Adipocyte (in vitro differentiated cells): ENCODE measurements around the gene LSG1.

Experiments used
- DNase-seq: peaks from one replicate; pipeline ENCODE4 v3.0.0-alpha.2; 2015; ENCODE audit warnings: low read depth
- H3K27me3 ChIP-seq: replicated peaks from 2 replicates; pipeline ENCODE4 v1.7.0; 2013; ENCODE audit warnings: mild to moderate bottlenecking, low read length, moderate library complexity; ENCODE audit not compliant: control insufficient read depth, insufficient read depth
- H3K36me3 ChIP-seq: 2 replicates; pipeline ENCODE4 v1.7.0; 2013; ENCODE audit warnings: low read length, mild to moderate bottlenecking, moderate library complexity; ENCODE audit not compliant: control insufficient read depth, insufficient read depth, severe bottlenecking
- H3K4me1 ChIP-seq: 2 replicates; pipeline ENCODE4 v1.7.0; 2013; ENCODE audit warnings: mild to moderate bottlenecking, low read length, moderate library complexity; ENCODE audit not compliant: control insufficient read depth, insufficient read depth
- H3K4me3 ChIP-seq: 2 replicates; pipeline ENCODE4 v1.7.0; 2013; ENCODE audit warnings: mild to moderate bottlenecking, low read length, moderate library complexity
- H3K9ac ChIP-seq: 2 replicates; pipeline ENCODE4 v1.7.0; 2013; ENCODE audit warnings: mild to moderate bottlenecking, low read length, moderate library complexity
- H3K9me3 ChIP-seq: 2 replicates; pipeline ENCODE4 v1.7.0; 2013; ENCODE audit warnings: mild to moderate bottlenecking, low read length, moderate library complexity; ENCODE audit not compliant: control insufficient read depth

The LSG1 gene

DNA sequence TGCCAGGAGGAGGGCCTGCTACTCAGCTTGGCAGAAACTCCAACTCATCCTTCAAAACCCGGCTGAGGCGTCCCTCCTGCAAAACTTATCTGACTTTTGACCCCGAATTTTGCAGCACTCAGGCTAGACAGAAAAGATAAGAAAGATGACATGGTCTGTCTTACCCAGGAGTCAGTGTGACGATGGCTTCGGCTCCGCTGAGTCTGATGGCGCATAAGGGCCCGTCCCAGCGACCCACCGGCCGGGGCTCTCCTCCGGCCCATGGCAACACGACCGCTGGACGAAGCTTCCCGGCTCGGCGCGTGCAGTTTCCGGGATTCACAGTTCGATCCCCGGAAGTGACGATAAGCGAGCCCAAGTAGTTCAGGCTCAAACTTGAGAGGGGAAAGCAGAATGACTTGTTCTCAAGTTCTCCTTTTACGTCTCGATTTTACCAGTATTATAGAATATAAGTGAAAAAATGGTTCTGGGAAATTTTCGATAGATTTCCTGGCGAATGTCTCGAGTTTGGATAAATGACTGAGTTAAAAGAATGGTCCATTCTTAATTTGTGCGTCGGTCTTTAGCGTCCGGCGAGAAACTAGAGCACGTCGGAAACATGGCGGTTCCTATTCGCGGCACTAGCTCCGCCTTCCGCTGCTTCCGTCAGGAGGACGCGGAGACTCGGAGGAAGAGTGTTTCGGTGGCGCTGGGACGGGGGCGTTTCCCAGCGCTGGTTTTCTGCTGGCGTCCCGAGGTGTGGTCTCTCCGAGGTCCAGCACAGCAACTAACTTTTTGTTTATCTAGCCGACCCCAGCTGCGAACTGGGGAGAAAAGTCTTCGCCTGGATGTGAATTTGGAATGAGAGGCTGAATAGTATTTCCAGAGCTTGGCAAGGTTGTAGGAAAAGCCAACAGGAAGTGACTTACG is at the start of gene LSG1:
TSS of gene LSG1 (minus strand) at position 292 of the 909 bp plus-strand sequence. CDS start at position 263, 29 bp downstream.
- peak within 1 kb of the TSS; percentile 93 for H3K9ac ChIP-seq
- peak within 1 kb of the TSS; percentile 92 for H3K4me3 ChIP-seq
- no peaks in the 10 kb centered on the region for H3K9me3 ChIP-seq
- no peaks in the 10 kb centered on the region for H3K27me3 ChIP-seq
- H3K36me3 ChIP-seq: peaks cover 22% of the 10 kb centered on the region
- peak; percentile 98 for DNase-seq
- peaks cover 39% of the 10 kb centered on the region for H3K4me1 ChIP-seq

DNA sequence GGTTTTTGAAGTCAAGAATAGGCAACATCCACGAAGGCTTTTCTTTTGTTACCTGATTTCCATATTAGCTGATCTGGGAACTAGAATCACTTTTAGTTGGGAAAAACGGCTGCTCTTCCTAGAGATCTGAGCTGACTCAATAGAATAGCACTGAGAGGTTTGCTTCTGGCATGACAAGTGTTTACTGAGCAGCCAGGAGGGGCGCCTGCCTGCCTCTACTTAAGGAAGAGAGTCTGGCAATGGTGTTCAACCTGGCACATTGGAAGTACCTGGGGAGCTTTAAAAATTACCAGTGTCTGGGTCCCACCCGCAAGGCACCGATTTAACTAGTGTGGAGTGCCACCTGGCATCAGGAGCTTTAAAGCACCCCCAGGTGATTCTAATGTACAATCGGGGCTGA is 48.1 kb upstream of the LSG1 start:
- Histone ChIP-seq H3K27me3 (peaks cover 49% of the 10 kb centered on the region), H3K9me3 (peaks cover 3% of the 10 kb centered on the region), H3K4me3 (no peak overlapping the region), H3K36me3 (no peaks in the 10 kb centered on the region), H3K4me1 (no peaks in the 10 kb centered on the region), H3K9ac (no peak overlapping the region)
- no peak for DNase-seq

DNA sequence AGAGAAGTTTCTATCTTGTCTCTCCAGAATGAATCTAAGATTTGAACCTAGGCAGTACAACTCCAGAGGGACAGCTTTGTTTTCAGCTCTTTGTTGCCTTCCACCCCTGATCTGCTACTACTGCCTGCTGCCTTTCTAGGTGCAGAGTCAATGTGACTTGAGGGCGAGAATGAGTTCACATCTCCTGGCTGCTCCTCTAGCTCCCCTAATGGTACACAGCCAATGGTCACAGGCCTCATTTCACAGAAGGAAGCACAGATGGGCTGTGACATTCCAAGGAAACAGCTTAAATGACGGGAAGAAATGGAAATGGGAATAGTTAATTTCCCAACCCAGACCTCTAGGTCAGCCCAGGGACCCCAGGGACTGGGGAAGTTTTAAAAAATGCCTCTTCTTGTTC is 46.1 kb upstream of the LSG1 start:
- Histone ChIP-seq H3K36me3 (no peaks in the 10 kb centered on the region), H3K4me3 (no peak overlapping the region), H3K4me1 (no peaks in the 10 kb centered on the region), H3K9me3 (peaks cover 3% of the 10 kb centered on the region), H3K9ac (no peak overlapping the region), H3K27me3 (peaks cover 42% of the 10 kb centered on the region)
- no peak for DNase-seq

- H3K9ac ChIP-seq: no peak overlapping the region
- no peak for DNase-seq
- no peaks in the 10 kb centered on the region for H3K4me1 ChIP-seq
- H3K36me3 ChIP-seq: no peaks in the 10 kb centered on the region
- H3K27me3 ChIP-seq: peaks cover 35% of the 10 kb centered on the region
- H3K9me3 ChIP-seq: peaks cover 3% of the 10 kb centered on the region
- H3K4me3 ChIP-seq: no peak overlapping the region
These were observed 43.2 kb upstream of the LSG1 start for GRCh38 chr3:194715022-194715800.

GRCh38 chr3:194714564-194714963 is 42.6 kb upstream of the LSG1 start:
- Histone ChIP-seq H3K4me1 (no peaks in the 10 kb centered on the region), H3K9me3 (peaks cover 2% of the 10 kb centered on the region), H3K9ac (no peak overlapping the region), H3K4me3 (no peak overlapping the region), H3K27me3 (peaks cover 28% of the 10 kb centered on the region), H3K36me3 (no peaks in the 10 kb centered on the region)
- DNase-seq: no peak

- Histone ChIP-seq H3K27me3 (peaks cover 27% of the 10 kb centered on the region), H3K9ac (no peak overlapping the region), H3K4me3 (no peak overlapping the region), H3K9me3 (no peaks in the 10 kb centered on the region), H3K36me3 (no peaks in the 10 kb centered on the region), H3K4me1 (no peaks in the 10 kb centered on the region)
- no peak for DNase-seq
These were observed 42.1 kb upstream of the LSG1 start for GRCh38 chr3:194714137-194714455.

DNA sequence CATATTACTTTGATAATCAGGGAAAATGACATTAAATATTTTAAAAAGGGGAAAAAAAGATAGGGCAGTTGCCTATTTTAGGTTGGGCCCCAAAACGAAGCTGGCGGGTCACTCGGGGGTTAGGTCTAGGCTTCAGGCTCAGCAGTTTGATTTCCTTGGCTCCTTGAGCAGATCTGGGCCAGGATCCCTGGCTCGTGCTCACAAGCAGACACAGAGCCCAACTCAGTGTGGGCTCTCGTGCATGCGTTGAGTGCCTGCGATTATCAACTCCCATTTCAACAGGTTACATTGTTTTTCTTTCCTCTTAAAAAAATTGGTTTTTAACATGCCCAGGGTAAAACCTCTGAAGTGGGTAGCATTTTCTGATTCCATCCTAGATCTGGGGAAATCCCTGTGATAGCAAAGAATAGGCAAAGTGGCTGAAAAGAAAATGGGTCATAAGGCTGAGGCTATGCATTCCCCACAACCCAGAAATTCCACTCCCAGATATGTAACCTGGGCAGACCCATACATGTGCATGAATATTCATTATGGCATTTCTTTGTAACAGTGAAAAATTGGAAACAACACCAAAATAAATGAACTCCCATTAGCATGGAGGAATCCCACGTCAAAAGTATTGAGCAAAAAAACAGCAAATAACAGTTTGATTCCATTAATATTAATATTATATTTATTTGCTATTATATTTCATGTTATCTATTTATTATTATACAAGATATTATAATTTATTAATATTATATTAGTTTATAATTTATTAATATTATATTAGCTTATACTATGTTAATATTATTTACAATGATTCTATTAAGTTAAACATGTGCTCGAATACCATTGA is 41.5 kb upstream of the LSG1 start:
- DNase-seq: no peak
- Histone ChIP-seq H3K9ac (no peak overlapping the region), H3K4me3 (no peak overlapping the region), H3K36me3 (no peaks in the 10 kb centered on the region), H3K9me3 (no peaks in the 10 kb centered on the region), H3K4me1 (no peaks in the 10 kb centered on the region), H3K27me3 (peaks cover 27% of the 10 kb centered on the region)

- Histone ChIP-seq H3K9ac (no peak overlapping the region), H3K9me3 (no peaks in the 10 kb centered on the region), H3K36me3 (no peaks in the 10 kb centered on the region), H3K27me3 (peaks cover 17% of the 10 kb centered on the region), H3K4me3 (no peak overlapping the region), H3K4me1 (no peaks in the 10 kb centered on the region)
- DNase-seq: peak; percentile 92
These were observed 39.9 kb upstream of the LSG1 start for GRCh38 chr3:194711913-194712312.

GRCh38 chr3:194711286-194711685 is 39.3 kb upstream of the LSG1 start:
- Histone ChIP-seq H3K36me3 (no peaks in the 10 kb centered on the region), H3K9ac (no peak overlapping the region), H3K4me1 (no peaks in the 10 kb centered on the region), H3K9me3 (no peaks in the 10 kb centered on the region), H3K4me3 (no peak overlapping the region), H3K27me3 (peaks cover 11% of the 10 kb centered on the region)
- DNase-seq: no peak

DNA sequence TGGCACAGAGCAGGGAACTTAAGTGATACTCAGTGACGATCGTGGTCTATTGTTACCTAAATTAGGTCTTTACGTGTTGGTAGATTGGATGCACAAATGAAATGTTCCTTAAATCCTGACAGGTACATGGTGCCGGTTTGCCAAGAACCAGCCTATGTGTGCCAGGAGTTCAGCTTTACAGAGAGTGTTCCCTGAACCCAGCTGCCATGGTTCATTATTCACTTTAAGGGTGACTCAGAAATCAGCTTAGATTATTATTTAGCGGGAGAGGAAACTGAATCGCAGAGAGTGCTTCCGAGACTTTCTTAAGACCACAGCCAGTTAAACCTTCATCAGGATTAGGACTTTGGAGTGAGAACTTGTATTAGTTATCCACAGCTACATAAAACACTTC is 35.2 kb upstream of the LSG1 start:
- H3K27me3 ChIP-seq: peaks cover 17% of the 10 kb centered on the region
- no peak overlapping the region for H3K4me3 ChIP-seq
- no peak overlapping the region for H3K9ac ChIP-seq
- H3K9me3 ChIP-seq: no peaks in the 10 kb centered on the region
- no peak for DNase-seq
- no peaks in the 10 kb centered on the region for H3K4me1 ChIP-seq
- H3K36me3 ChIP-seq: no peaks in the 10 kb centered on the region

DNA sequence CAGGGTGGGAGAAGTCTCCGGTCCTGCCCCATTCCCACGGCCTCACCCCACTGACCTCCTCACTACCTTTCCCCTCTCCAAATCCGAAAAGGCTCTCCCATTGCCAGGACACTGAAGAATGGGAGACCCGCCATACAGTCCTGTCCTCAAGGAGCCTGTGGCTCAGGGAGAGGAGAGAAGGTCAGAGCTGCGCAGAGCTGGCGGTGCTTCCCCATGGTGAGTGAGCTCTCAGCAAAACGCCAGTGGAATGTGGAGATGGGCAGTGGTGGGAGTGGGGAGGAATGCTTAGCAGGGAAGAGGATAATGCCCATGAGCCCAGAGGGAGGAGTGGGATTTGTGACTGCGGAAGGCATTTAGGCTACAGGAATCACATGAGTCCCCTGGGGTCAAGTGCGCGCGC is 33.8 kb upstream of the LSG1 start:
- no peaks in the 10 kb centered on the region for H3K36me3 ChIP-seq
- H3K9ac ChIP-seq: no peak overlapping the region
- no peaks in the 10 kb centered on the region for H3K4me1 ChIP-seq
- no peaks in the 10 kb centered on the region for H3K9me3 ChIP-seq
- H3K4me3 ChIP-seq: no peak overlapping the region
- no peak for DNase-seq
- H3K27me3 ChIP-seq: peaks cover 17% of the 10 kb centered on the region
